HepG2 (cell line): ENCODE results near the gene ACOT8. TPM values are rescaled to one million over a fixed set of nuclear protein-coding genes. Genes with fewer than 3 reads are reported as not detected.

ENCODE experiments used
- CREM ChIP-seq, 2 experiments: sonication (generic) in 1 of 2; formaldehyde crosslinking in 1 of 2; IDR thresholded peaks; 2 replicates each; pipeline versions ENCODE4 v1.4.0 to v1.6.1; 2016 to 2020; ENCODE audit warnings: antibody characterized with exemption in 1 of 2, mild to moderate bottlenecking in 1 of 2, missing genetic modification reagents in 1 of 2
- GTF2F1 ChIP-seq: fragments of 150-350 bp; IDR thresholded peaks from 2 replicates; pipeline ENCODE4 v1.6.1; 2014; ENCODE audit warnings: low read length
- HOXA3 ChIP-seq: sonication (generic); formaldehyde crosslinking; IDR thresholded peaks from 2 replicates; pipeline ENCODE4 v1.5.0; 2020; ENCODE audit warnings: missing genetic modification reagents
- NFIB ChIP-seq: sonication (generic); formaldehyde crosslinking; IDR thresholded peaks from 2 replicates; pipeline ENCODE4 v1.9.0; 2021; ENCODE audit warnings: missing genetic modification reagents, mild to moderate bottlenecking, borderline replicate concordance
- POLR2A ChIP-seq, 2 experiments: IDR thresholded peaks; 2 replicates each; pipeline ENCODE4 v1.6.1; 2011; ENCODE audit warnings: low read depth in 2 of 2, low read length in 2 of 2, mild to moderate bottlenecking in 1 of 2, moderate library complexity in 1 of 2; ENCODE audit not compliant: insufficient read depth in 1 of 2
- SAP130 ChIP-seq: IDR thresholded peaks from 2 replicates; pipeline ENCODE4 v1.6.1; 2016; ENCODE audit warnings: low read depth
- ZBTB10 ChIP-seq: sonication (generic); formaldehyde crosslinking; IDR thresholded peaks from 2 replicates; pipeline ENCODE4 v1.4.0; 2020; ENCODE audit warnings: missing genetic modification reagents, borderline replicate concordance
- ZMYM3 ChIP-seq: sonication (generic); formaldehyde crosslinking; IDR thresholded peaks from 2 replicates; pipeline ENCODE4 v1.5.1; 2020; ENCODE audit warnings: mild to moderate bottlenecking, missing genetic modification reagents
- ZNF44 ChIP-seq: sonication (generic); formaldehyde crosslinking; IDR thresholded peaks from 2 replicates; pipeline ENCODE4 v1.5.1; 2020; ENCODE audit warnings: mild to moderate bottlenecking, missing genetic modification reagents
- polyA plus RNA-seq, 8 experiments: library from polyadenylated mRNA; depleted of rRNA in 3 of 8; stranded (reverse) in 7 of 8; unstranded in 1 of 8; fragments of >200 nt; fragmentation: Illumina TruSeq in 4 of 8; extraction: Trizol in 4 of 8; gene quantifications; 2 replicates each; pipeline versions ENCODE4 v1.2.1 to v1.2.3, GENCODE V29; 2011 to 2016; ENCODE audit warnings: low read depth in 4 of 8, missing spikeins in 1 of 8, mixed read lengths in 1 of 8; ENCODE audit not compliant: insufficient read depth in 1 of 8
- total RNA-seq, 5 experiments: library from RNA; depleted of rRNA; stranded (reverse); fragments of >200 nt; fragmentation: Illumina TruSeq; extraction: Trizol; gene quantifications; 2 replicates each; pipeline ENCODE4 v1.2.3, GENCODE V29; 2016; ENCODE audit warnings: low read depth in 1 of 5
- TF ChIP-seq, protein P1 (sequence below): sonication (generic); formaldehyde crosslinking; IDR thresholded peaks from 2 replicates; pipeline ENCODE4 v1.4.0; 2020; ENCODE audit warnings: missing genetic modification reagents
- TF ChIP-seq, protein P2 (sequence below): sonication (generic); formaldehyde crosslinking; IDR thresholded peaks from 2 replicates; pipeline ENCODE4 v1.4.0; 2020; ENCODE audit warnings: low read depth, missing genetic modification reagents
- TF ChIP-seq, protein P3 (sequence below): IDR thresholded peaks from 2 replicates; pipeline ENCODE4 v1.6.1; 2016; ENCODE audit warnings: mild to moderate bottlenecking
- TF ChIP-seq, protein P4 (sequence below): sonication (generic); formaldehyde crosslinking; IDR thresholded peaks from 2 replicates; pipeline ENCODE4 v1.4.0; 2020; ENCODE audit warnings: missing genetic modification reagents
- TF ChIP-seq, protein P5 (sequence below): sonication (generic); formaldehyde crosslinking; conservative IDR thresholded peaks from 2 replicates; pipeline ENCODE4 v1.8.1; 2023; ENCODE audit warnings: missing genetic modification reagents

Gene ACOT8
- total and polyA plus RNA-seq, 2 of the 13 experiments (the other 11 are each of a cell fraction or from before 2014, with no cell fraction given): 31.4 to 45.5 TPM

DNA sequence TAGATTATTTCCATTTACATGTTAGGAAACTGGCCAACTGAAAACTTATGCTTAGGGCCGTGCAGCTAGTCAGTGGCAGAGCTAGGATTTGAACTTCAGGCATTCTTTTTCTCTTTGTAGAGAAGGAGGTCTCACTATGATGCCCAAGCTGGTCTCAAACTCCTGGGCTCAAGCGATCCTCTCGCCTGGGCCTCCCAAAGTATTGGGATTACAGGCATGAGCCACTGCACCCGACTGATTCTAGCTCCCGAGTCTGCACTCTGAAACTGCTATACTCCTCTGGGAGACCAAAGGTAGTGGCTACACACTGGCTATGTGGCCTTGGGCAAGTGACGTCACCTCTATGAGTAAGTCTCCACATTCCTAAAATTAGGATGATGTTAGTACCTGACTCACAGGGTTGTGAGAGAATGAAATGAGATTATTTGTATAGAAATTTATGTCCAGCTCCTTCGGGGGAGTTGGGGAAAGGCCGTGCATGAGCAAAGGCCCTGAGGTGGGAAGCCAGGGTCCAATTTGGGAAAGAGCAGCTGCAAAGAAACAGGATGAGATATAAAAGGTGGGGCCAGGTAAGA is 48.4 kb upstream of the ACOT8 start (continued):
- no peak for TF ChIP-seq NFIB (CRISPR knock-in tag)
- peak; percentile 64 for TF ChIP-seq HOXA3 (CRISPR knock-in tag)
- TF ChIP-seq SAP130 (CRISPR knock-in tag): peak; percentile 24; the same call in 1 of the 2 replicates
- 0 out of 2 replicates have a peak, but pooled peaks have one; percentile 61 for TF ChIP-seq ZMYM3 (CRISPR knock-in tag)
- TF ChIP-seq, protein P1, sequence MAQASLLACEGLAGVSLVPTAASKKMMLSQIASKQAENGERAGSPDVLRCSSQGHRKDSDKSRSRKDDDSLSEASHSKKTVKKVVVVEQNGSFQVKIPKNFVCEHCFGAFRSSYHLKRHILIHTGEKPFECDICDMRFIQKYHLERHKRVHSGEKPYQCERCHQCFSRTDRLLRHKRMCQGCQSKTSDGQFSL (CRISPR knock-in tag): no peak
- TF ChIP-seq, protein P2, sequence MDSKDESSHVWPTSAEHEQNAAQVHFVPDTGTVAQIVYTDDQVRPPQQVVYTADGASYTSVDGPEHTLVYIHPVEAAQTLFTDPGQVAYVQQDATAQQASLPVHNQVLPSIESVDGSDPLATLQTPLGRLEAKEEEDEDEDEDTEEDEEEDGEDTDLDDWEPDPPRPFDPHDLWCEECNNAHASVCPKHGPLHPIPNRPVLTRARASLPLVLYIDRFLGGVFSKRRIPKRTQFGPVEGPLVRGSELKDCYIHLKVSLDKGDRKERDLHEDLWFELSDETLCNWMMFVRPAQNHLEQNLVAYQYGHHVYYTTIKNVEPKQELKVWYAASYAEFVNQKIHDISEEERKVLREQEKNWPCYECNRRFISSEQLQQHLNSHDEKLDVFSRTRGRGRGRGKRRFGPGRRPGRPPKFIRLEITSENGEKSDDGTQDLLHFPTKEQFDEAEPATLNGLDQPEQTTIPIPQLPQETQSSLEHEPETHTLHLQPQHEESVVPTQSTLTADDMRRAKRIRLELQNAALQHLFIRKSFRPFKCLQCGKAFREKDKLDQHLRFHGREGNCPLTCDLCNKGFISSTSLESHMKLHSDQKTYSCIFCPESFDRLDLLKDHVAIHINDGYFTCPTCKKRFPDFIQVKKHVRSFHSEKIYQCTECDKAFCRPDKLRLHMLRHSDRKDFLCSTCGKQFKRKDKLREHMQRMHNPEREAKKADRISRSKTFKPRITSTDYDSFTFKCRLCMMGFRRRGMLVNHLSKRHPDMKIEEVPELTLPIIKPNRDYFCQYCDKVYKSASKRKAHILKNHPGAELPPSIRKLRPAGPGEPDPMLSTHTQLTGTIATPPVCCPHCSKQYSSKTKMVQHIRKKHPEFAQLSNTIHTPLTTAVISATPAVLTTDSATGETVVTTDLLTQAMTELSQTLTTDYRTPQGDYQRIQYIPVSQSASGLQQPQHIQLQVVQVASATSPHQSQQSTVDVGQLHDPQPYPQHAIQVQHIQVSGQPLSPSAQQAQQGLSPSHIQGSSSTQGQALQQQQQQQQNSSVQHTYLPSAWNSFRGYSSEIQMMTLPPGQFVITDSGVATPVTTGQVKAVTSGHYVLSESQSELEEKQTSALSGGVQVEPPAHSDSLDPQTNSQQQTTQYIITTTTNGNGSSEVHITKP (CRISPR knock-in tag): peak; percentile 24; the same call in 1 of the 2 replicates
- TF ChIP-seq GTF2F1: 0 out of 2 replicates have a peak, but pooled peaks have one; percentile 15
- no peak for TF ChIP-seq ZBTB10
- TF ChIP-seq, protein P3, sequence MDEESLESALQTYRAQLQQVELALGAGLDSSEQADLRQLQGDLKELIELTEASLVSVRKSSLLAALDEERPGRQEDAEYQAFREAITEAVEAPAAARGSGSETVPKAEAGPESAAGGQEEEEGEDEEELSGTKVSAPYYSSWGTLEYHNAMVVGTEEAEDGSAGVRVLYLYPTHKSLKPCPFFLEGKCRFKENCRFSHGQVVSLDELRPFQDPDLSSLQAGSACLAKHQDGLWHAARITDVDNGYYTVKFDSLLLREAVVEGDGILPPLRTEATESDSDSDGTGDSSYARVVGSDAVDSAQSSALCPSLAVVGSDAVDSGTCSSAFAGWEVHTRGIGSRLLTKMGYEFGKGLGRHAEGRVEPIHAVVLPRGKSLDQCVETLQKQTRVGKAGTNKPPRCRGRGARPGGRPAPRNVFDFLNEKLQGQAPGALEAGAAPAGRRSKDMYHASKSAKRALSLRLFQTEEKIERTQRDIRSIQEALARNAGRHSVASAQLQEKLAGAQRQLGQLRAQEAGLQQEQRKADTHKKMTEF: 0 out of 2 replicates have a peak, but pooled peaks have one; percentile 49
- peak in 1 of 2 experiments; percentile 59; a peak in 2 of 4 replicates for TF ChIP-seq POLR2A (IDR thresholded peaks at IDR 0.05; ENCODE audit: insufficient read depth in 1 of 2, low read depth in 2 of 2, low read length in 2 of 2)
- no peak for TF ChIP-seq ZNF44 (CRISPR knock-in tag)
- peak; percentile 59 for TF ChIP-seq CREM (IDR thresholded peaks at IDR 0.05)
- TF ChIP-seq CREM (CRISPR knock-in tag; IDR thresholded peaks at IDR 0.05): no peak
- TF ChIP-seq, protein P4, sequence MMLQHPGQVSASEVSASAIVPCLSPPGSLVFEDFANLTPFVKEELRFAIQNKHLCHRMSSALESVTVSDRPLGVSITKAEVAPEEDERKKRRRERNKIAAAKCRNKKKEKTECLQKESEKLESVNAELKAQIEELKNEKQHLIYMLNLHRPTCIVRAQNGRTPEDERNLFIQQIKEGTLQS (CRISPR knock-in tag): peak; percentile 93
- TF ChIP-seq, protein P5, sequence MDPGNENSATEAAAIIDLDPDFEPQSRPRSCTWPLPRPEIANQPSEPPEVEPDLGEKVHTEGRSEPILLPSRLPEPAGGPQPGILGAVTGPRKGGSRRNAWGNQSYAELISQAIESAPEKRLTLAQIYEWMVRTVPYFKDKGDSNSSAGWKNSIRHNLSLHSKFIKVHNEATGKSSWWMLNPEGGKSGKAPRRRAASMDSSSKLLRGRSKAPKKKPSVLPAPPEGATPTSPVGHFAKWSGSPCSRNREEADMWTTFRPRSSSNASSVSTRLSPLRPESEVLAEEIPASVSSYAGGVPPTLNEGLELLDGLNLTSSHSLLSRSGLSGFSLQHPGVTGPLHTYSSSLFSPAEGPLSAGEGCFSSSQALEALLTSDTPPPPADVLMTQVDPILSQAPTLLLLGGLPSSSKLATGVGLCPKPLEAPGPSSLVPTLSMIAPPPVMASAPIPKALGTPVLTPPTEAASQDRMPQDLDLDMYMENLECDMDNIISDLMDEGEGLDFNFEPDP (CRISPR knock-in tag): 0 out of 2 replicates have a peak, but pooled peaks have one; percentile 61
